ENCODE data around the gene ACIN1. TPM values are rescaled to one million over a fixed set of nuclear protein-coding genes. Genes with fewer than 3 reads are reported as not detected.

The ACIN1 gene
- total and polyA plus RNA-seq, 2 of the 8 experiments (the other 6 are each of a cell fraction or from before 2014, with no cell fraction given), result 132 to 233 TPM

- no peak for TF ChIP-seq KDM4A (IDR thresholded peaks at IDR 0.05; ENCODE audit: low read depth, low read length, severe bottlenecking)
Observed at GRCh38 chr14:23052671-23053070, 42.3 kb downstream of the ACIN1 start (continued).
